ENCODE measurements around the gene SLK. TPM values are rescaled to one million over a fixed set of nuclear protein-coding genes. Genes with fewer than 3 reads are reported as not detected.

SLK gene
- polyA plus RNA-seq (2012; rRNA removed): 3.4 and 4.0 TPM in 2 replicates
- 5.2 and 7.9 TPM in 2 replicates for polyA plus RNA-seq (2012; cell fraction: cytosol; rRNA removed)
- 2.0 and 4.9 TPM in 2 replicates for polyA plus RNA-seq (2012; cell fraction: nucleus; rRNA removed)

- Histone ChIP-seq H3F3A (replicated peaks; ENCODE audit: insufficient read depth) (no peaks in the 10 kb centered on the region), H3K4me2 (peak within 1 kb of the TSS; percentile 82), H3K4me1 (ENCODE audit: control insufficient read depth in 1 of 2, insufficient read depth in 2 of 2, low read depth in 1 of 2, low read length in 1 of 2) (peaks cover 9 to 10% of the 10 kb centered on the region in 2 experiments; a peak in 3 of 4 replicates), H3K9me3 (no peaks in the 10 kb centered on the region), H3K36me3 (replicated peaks in 1 of 2; ENCODE audit: control insufficient read depth in 1 of 2, insufficient read depth in 2 of 2, low read length in 1 of 2) (no peaks in the 10 kb centered on the region), H3K27ac (ENCODE audit: low read depth in 2 of 2, low read length in 1 of 2) (peak within 1 kb of the TSS; percentile 74 to 90), H3K9me2 (no peaks in the 10 kb centered on the region), H2AFZ (ENCODE audit: low read depth) (peak within 1 kb of the TSS; percentile 95), H3K4me3 (ENCODE audit: low read depth in 2 of 2, low read length in 1 of 2) (peak within 1 kb of the TSS; percentile 79 to 95), H3K27me3 (ENCODE audit: insufficient read depth) (no peaks in the 10 kb centered on the region), H4K20me1 (ENCODE audit: insufficient read depth) (peaks cover 38% of the 10 kb centered on the region), H3K9ac (peak within 1 kb of the TSS; percentile 89), H3K79me2 (ENCODE audit: insufficient read depth) (peaks cover 44% of the 10 kb centered on the region)
- DNase-seq: peak; percentile 96
- WGBS (ENCODE audit: low lambda C conversion rate): 0% methylated on average over 25 of the region's 92 CpGs
- POLR2A ChIA-PET: interaction anchor here (1.2 kb wide), 1 partner anchor 155 kb away, joined by 3 read pairs; the partner anchor contains the start of gene SFR1
- CTCF ChIA-PET: interaction anchor here (0.7 to 2.2 kb wide), 4 partner anchors 17 to 281 kb away, joined by 3 to 11 read pairs (median 4); partner anchors contain the start of gene SFR1
- no peak for TF ChIP-seq RCOR1 (IDR thresholded peaks at IDR 0.05; ENCODE audit: low read length)
- no peak for TF ChIP-seq EP300 (IDR thresholded peaks at IDR 0.05; ENCODE audit: borderline replicate concordance in 1 of 2, low read depth in 1 of 2, low read length in 1 of 2)
- no peak for TF ChIP-seq YY1 (IDR thresholded peaks at IDR 0.05; ENCODE audit: low read depth)
- no peak for TF ChIP-seq ZBTB33 (IDR thresholded peaks at IDR 0.05; ENCODE audit: borderline replicate concordance, low read depth)
- no peak for TF ChIP-seq TEAD4 (IDR thresholded peaks at IDR 0.05; ENCODE audit: borderline replicate concordance, insufficient read depth)
- no peak for TF ChIP-seq FOSL2 (IDR thresholded peaks at IDR 0.05; ENCODE audit: borderline replicate concordance, low read depth)
- TF ChIP-seq REST (IDR thresholded peaks at IDR 0.05; ENCODE audit: low read depth, low read length): no peak
- TF ChIP-seq IRF3 (IDR thresholded peaks at IDR 0.05; ENCODE audit: low read depth, low read length): no peak
- TF ChIP-seq RAD21 (IDR thresholded peaks at IDR 0.05; ENCODE audit: low read length): no peak
- no peak for TF ChIP-seq SMC3 (IDR thresholded peaks at IDR 0.05; ENCODE audit: low read depth, low read length)
- TF ChIP-seq NFIC (IDR thresholded peaks at IDR 0.05; ENCODE audit: borderline replicate concordance): no peak
- no peak for TF ChIP-seq TAF1 (IDR thresholded peaks at IDR 0.05; ENCODE audit: borderline replicate concordance, low read depth, low read length)
- peak; percentile 80 for TF ChIP-seq POLR2AphosphoS5 (IDR thresholded peaks at IDR 0.05; ENCODE audit: low read depth, low read length)
- no peak for TF ChIP-seq TCF12 (IDR thresholded peaks at IDR 0.05)
- peak; percentile 10; the same call in 1 of the 2 replicates for TF ChIP-seq MAX (IDR thresholded peaks at IDR 0.05; ENCODE audit: low read depth)
- no peak for TF ChIP-seq FOXM1 (IDR thresholded peaks at IDR 0.05; ENCODE audit: low read depth)
- no peak for TF ChIP-seq RFX5 (IDR thresholded peaks at IDR 0.05; ENCODE audit: low read length)
- TF ChIP-seq FOXJ3 (CRISPR knock-in tag; IDR thresholded peaks at IDR 0.05): no peak
- TF ChIP-seq CTCF (IDR thresholded peaks at IDR 0.05): no peak
- no peak for TF ChIP-seq SIN3A (IDR thresholded peaks at IDR 0.05; ENCODE audit: borderline replicate concordance, low read depth, low read length)
- TF ChIP-seq PBX3 (IDR thresholded peaks at IDR 0.05): 0 out of 2 replicates have a peak, but pooled peaks have one; percentile 2
- TF ChIP-seq NRF1 (IDR thresholded peaks at IDR 0.05; ENCODE audit: low read depth, low read length): peak; percentile 80
These were observed at the start of gene SLK for GRCh38 chr10:103966671-103967447. SLK (plus strand) TSS chr10:103967140; CDS start chr10:103967746, 606 bp downstream.
